C4-2B (cell line): ENCODE results near the gene OR1M1.

ENCODE experiments used
- H3K27ac ChIP-seq: fragments of 450-650 bp; 2 replicates; pipeline ENCODE4 v1.5.1; 2017
- CTCF ChIP-seq: fragments of 450-650 bp; conservative IDR thresholded peaks from 2 replicates; pipeline ENCODE4 v1.5.1; 2017; ENCODE audit warnings: mild to moderate bottlenecking
- ZFX ChIP-seq: fragments of 450-650 bp; IDR thresholded peaks from 2 replicates; pipeline ENCODE4 v1.6.1; 2017

Gene OR1M1

GRCh38 chr19:9086761-9087160, at the start of gene OR1M1:
Gene OR1M1, plus strand, starts transcription at chr19:9087061. Its CDS starts 6,184 bp downstream, at chr19:9093245.
- no peak within 1 kb of the TSS for H3K27ac ChIP-seq
- no peak for TF ChIP-seq CTCF
- no peak for TF ChIP-seq ZFX

GRCh38 chr19:9037400-9038062, 49.3 kb upstream of the OR1M1 start:
- TF ChIP-seq CTCF = no peak
- no peak for TF ChIP-seq ZFX
- no peak overlapping the region for H3K27ac ChIP-seq

GRCh38 chr19:9039728-9040127, 47.1 kb upstream of the OR1M1 start:
- TF ChIP-seq ZFX (no peak), CTCF (no peak)
- H3K27ac ChIP-seq = no peak overlapping the region

- TF ChIP-seq CTCF (no peak), ZFX (no peak)
- H3K27ac ChIP-seq = no peak overlapping the region
Observed at GRCh38 chr19:9040131-9040530, 46.7 kb upstream of the OR1M1 start.

- H3K27ac ChIP-seq = no peak overlapping the region
- TF ChIP-seq CTCF (no peak), ZFX (no peak)
Observed at GRCh38 chr19:9041023-9041422, 45.8 kb upstream of the OR1M1 start.

- TF ChIP-seq ZFX (no peak), CTCF (no peak)
- H3K27ac ChIP-seq = no peak overlapping the region
Observed at GRCh38 chr19:9043524-9043923, 43.3 kb upstream of the OR1M1 start.

GRCh38 chr19:9044449-9044848, 42.4 kb upstream of the OR1M1 start:
- TF ChIP-seq ZFX (no peak), CTCF (no peak)

More at GRCh38 chr19:9044449-9044848, 42.4 kb upstream of the OR1M1 start:
- H3K27ac ChIP-seq = no peak overlapping the region
